ENCODE results near the gene ARID5B.

GRCh38 chr10:61978965-61979364, 77.5 kb downstream of the ARID5B start:
- no peak for TF ChIP-seq CTCF (IDR thresholded peaks at IDR 0.05; ENCODE audit: extremely low read depth in 1 of 2, insufficient read depth in 1 of 2, low read depth in 1 of 2, low read length in 2 of 2)
- TF ChIP-seq POLR2A (IDR thresholded peaks at IDR 0.05; ENCODE audit: low read depth, low read length), result no peak
- no peak for TF ChIP-seq FOS (IDR thresholded peaks at IDR 0.05; ENCODE audit: borderline replicate concordance, insufficient read depth, low read length)
- no peak for TF ChIP-seq POLR2AphosphoS5 (IDR thresholded peaks at IDR 0.05; ENCODE audit: insufficient read depth, low read depth, low read length)

Measured in endothelial cell of umbilical vein (primary cell).